Trophoblast cell (in vitro differentiated cells and primary cell): ENCODE measurements around the gene DPRX.

Experiments used
- DNase-seq, 2 donors: peaks; one replicate each; pipeline ENCODE4 v3.0.0-alpha.2; 2016
- H2AFZ ChIP-seq: 2 replicates; pipeline ENCODE4 v1.6.1; 2013; ENCODE audit warnings: low read length, moderate library complexity, mild to moderate bottlenecking; ENCODE audit not compliant: insufficient read depth, poor library complexity
- H2AK5ac ChIP-seq: 2 replicates; pipeline ENCODE4 v1.6.1; 2013; ENCODE audit warnings: mild to moderate bottlenecking, low read length
- H2BK120ac ChIP-seq: 2 replicates; pipeline ENCODE4 v1.6.1; 2013; ENCODE audit warnings: low read length, mild to moderate bottlenecking, moderate library complexity; ENCODE audit not compliant: insufficient read depth, poor library complexity
- H2BK12ac ChIP-seq: 2 replicates; pipeline ENCODE4 v1.6.1; 2013; ENCODE audit warnings: mild to moderate bottlenecking, low read length, moderate library complexity
- H2BK5ac ChIP-seq: 2 replicates; pipeline ENCODE4 v1.6.1; 2013; ENCODE audit warnings: low read length, low read depth, moderate library complexity, mild to moderate bottlenecking; ENCODE audit not compliant: poor library complexity
- H3K14ac ChIP-seq: 2 replicates; pipeline ENCODE4 v1.6.1; 2013; ENCODE audit warnings: mild to moderate bottlenecking, low read length
- H3K18ac ChIP-seq: 2 replicates; pipeline ENCODE4 v1.6.1; 2013; ENCODE audit warnings: mild to moderate bottlenecking, low read length
- H3K23ac ChIP-seq: 2 replicates; pipeline ENCODE4 v1.6.1; 2013; ENCODE audit warnings: low read length
- H3K27ac ChIP-seq: 2 replicates; pipeline ENCODE4 v1.5.1; 2013; ENCODE audit warnings: low read depth, mild to moderate bottlenecking, inconsistent platforms, low read length, moderate library complexity
- H3K27me3 ChIP-seq: 2 replicates; pipeline ENCODE4 v1.6.1; 2013; ENCODE audit warnings: inconsistent platforms, mild to moderate bottlenecking, low read length, moderate library complexity; ENCODE audit not compliant: insufficient read depth
- H3K36me3 ChIP-seq, 2 experiments: 1 replicate in 1 of 2; 2 replicates in 1 of 2; pipeline ENCODE4 v1.6.1; 2013; ENCODE audit warnings: low read length in 2 of 2, mild to moderate bottlenecking in 2 of 2, moderate library complexity in 1 of 2; ENCODE audit not compliant: insufficient read depth in 2 of 2, control insufficient read depth in 1 of 2
- H3K4ac ChIP-seq: 2 replicates; pipeline ENCODE4 v1.6.1; 2013; ENCODE audit warnings: low read depth, mild to moderate bottlenecking, low read length, moderate library complexity
- H3K4me1 ChIP-seq, 2 experiments: 1 replicate in 1 of 2; 2 replicates in 1 of 2; pipeline ENCODE4 v1.6.1; 2013; ENCODE audit warnings: low read length in 2 of 2, mild to moderate bottlenecking in 2 of 2, moderate library complexity in 1 of 2; ENCODE audit not compliant: insufficient read depth in 2 of 2, control insufficient read depth in 1 of 2
- H3K4me2 ChIP-seq: 2 replicates; pipeline ENCODE4 v1.6.1; 2013; ENCODE audit warnings: inconsistent platforms, mild to moderate bottlenecking, low read length, moderate library complexity
- H3K4me3 ChIP-seq: 2 replicates; pipeline ENCODE4 v1.5.1; 2013; ENCODE audit warnings: mild to moderate bottlenecking, low read depth, low read length, inconsistent platforms
- H3K79me1 ChIP-seq: one replicate; pipeline ENCODE4 v1.6.1; 2013; ENCODE audit warnings: low read length
- H3K79me2 ChIP-seq: 2 replicates; pipeline ENCODE4 v1.6.1; 2013; ENCODE audit warnings: low read length, mild to moderate bottlenecking; ENCODE audit not compliant: control insufficient read depth, insufficient read depth, poor library complexity
- H3K9ac ChIP-seq: 2 replicates; pipeline ENCODE4 v1.6.1; 2013; ENCODE audit warnings: mild to moderate bottlenecking, low read length
- H3K9me3 ChIP-seq: 2 replicates; pipeline ENCODE4 v1.6.1; 2013; ENCODE audit warnings: low read depth, mild to moderate bottlenecking, control low read depth, inconsistent platforms, low read length; ENCODE audit not compliant: insufficient read depth
- H4K12ac ChIP-seq: 2 replicates; pipeline ENCODE4 v1.6.1; 2013; ENCODE audit warnings: low read depth, mild to moderate bottlenecking, low read length, moderate library complexity
- H4K8ac ChIP-seq: 2 replicates; pipeline ENCODE4 v1.6.1; 2013; ENCODE audit warnings: low read depth, mild to moderate bottlenecking, low read length, moderate library complexity
- H4K91ac ChIP-seq: one replicate; pipeline ENCODE4 v1.6.1; 2013; ENCODE audit warnings: low read depth, mild to moderate bottlenecking, low read length, moderate library complexity
- WGBS: extraction: QIAGEN DNeasy Blood & Tissue Kit; methylation state at CpG from one replicate; pipeline ENCODE4 v1.1.7; 2013; ENCODE audit warnings: missing lambda C conversion rate; ENCODE audit not compliant: insufficient read length, insufficient coverage; ENCODE audit errors: extremely low coverage; 5-methylcytosine and 5-hydroxymethylcytosine counted together

DPRX gene

DNA sequence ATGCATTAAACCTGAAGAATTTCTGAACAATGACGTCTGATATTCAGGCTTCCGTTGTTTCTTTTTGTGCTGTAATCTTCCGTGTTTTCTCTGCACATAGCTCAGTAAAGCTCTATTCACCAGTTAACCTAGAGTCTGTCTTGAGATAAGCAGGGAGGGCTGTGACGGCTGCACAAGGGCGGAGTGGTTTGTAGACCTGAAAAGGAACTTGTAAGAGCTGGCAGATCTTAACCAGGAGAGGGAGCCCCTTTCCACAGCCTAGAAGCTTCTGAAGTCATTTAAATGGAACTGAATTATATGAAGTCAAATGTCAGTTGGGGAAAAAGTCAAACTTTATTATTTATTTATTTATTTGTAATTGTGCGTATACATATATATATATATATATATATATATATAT is 27.5 kb downstream of the DPRX start:
- peak; percentile 91 to 93 for DNase-seq
- no peak overlapping the region for H3K18ac ChIP-seq
- H2AFZ ChIP-seq: no peak overlapping the region
- peaks cover 11% of the 10 kb centered on the region for H3K9me3 ChIP-seq
- no peak overlapping the region for H3K9ac ChIP-seq
- no peak overlapping the region for H2AK5ac ChIP-seq
- no peak overlapping the region for H2BK12ac ChIP-seq
- H3K23ac ChIP-seq: no peak overlapping the region
- H4K91ac ChIP-seq: no peak overlapping the region
- H3K36me3 ChIP-seq: peaks cover 5 to 8% of the 10 kb centered on the region in 2 experiments
- H2BK5ac ChIP-seq: peak overlapping the region; percentile 91
- peak overlapping the region; percentile 89 for H2BK120ac ChIP-seq
- H3K4me1 ChIP-seq: peaks cover 16 to 17% of the 10 kb centered on the region in 2 experiments
- H3K27ac ChIP-seq: peak overlapping the region; percentile 80
- no peak overlapping the region for H3K4ac ChIP-seq
- no CpG with 5 or more reads among the region's 6 CpGs for WGBS
- peak overlapping the region; percentile 82 for H4K8ac ChIP-seq
- no peak overlapping the region for H3K14ac ChIP-seq
- peaks cover 30% of the 10 kb centered on the region for H3K79me1 ChIP-seq
- H3K27me3 ChIP-seq: no peaks in the 10 kb centered on the region
- H3K4me3 ChIP-seq: no peak overlapping the region
- no peak overlapping the region for H3K4me2 ChIP-seq
- no peaks in the 10 kb centered on the region for H3K79me2 ChIP-seq
- H4K12ac ChIP-seq: no peak overlapping the region

DNA sequence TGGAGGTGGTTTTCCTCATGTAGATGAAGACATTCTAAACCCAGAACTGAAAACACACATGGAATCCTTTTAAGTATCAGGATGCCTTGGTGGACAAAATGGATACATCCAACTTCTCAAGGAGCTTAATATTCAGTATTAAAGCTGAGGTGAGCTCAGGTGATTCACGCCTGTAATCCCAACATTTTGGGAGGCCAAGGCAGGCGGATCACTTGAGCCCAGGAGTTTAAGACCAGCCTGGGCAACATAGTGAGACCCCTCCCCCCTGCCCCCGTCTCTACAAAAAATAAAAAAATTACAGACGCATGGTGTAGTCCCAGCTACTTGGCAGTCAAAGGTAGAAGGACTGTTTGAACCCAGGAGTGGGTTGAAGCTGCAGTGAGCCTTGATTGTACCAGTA is 28.8 kb downstream of the DPRX start:
- peaks cover 4 to 6% of the 10 kb centered on the region in 2 experiments for H3K36me3 ChIP-seq
- H3K9me3 ChIP-seq: peaks cover 8% of the 10 kb centered on the region
- H2BK5ac ChIP-seq: peak overlapping the region; percentile 26
- no CpG with 5 or more reads among the region's 4 CpGs for WGBS
- peaks cover 30% of the 10 kb centered on the region for H3K79me1 ChIP-seq
- DNase-seq: no peak
- H3K9ac ChIP-seq: no peak overlapping the region
- H3K18ac ChIP-seq: no peak overlapping the region
- H3K4me3 ChIP-seq: no peak overlapping the region
- H2AK5ac ChIP-seq: no peak overlapping the region
- peaks cover 16 to 17% of the 10 kb centered on the region in 2 experiments for H3K4me1 ChIP-seq
- H2AFZ ChIP-seq: no peak overlapping the region
- H2BK120ac ChIP-seq: peak overlapping the region; percentile 41
- H4K91ac ChIP-seq: peak overlapping the region; percentile 64
- no peak overlapping the region for H3K14ac ChIP-seq
- peak overlapping the region; percentile 75 for H3K27ac ChIP-seq
- no peak overlapping the region for H4K12ac ChIP-seq
- H3K27me3 ChIP-seq: no peaks in the 10 kb centered on the region
- H2BK12ac ChIP-seq: peak overlapping the region; percentile 72
- H3K23ac ChIP-seq: no peak overlapping the region
- no peaks in the 10 kb centered on the region for H3K79me2 ChIP-seq
- H3K4me2 ChIP-seq: no peak overlapping the region
- no peak overlapping the region for H3K4ac ChIP-seq
- no peak overlapping the region for H4K8ac ChIP-seq

DNA sequence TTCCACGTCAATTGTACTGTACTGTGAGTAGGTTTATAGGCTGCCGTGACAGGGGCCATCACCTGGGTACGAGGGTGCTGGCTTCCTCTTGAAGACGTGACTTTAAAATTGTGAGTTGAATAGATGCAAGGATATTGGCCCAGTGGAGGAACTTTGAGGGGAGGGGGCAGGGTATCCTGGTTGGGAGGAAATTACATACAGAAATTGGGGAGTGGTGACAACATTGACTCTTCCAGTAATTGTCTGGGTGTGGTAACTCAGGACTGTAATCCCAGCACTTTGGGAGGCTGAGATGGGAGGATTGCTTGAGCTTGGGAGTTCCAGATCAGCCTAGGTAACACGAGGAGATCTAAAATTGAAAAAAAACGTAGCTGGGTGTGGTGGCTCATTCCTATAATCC is 30.4 kb downstream of the DPRX start:
- peak; percentile 32 to 46 for DNase-seq
- no peak overlapping the region for H3K9ac ChIP-seq
- no peak overlapping the region for H3K14ac ChIP-seq
- peak overlapping the region; percentile 23 for H2BK5ac ChIP-seq
- H2BK12ac ChIP-seq: peak overlapping the region; percentile 78
- no peak overlapping the region for H3K4me3 ChIP-seq
- H2AFZ ChIP-seq: peak overlapping the region; percentile 33
- no peaks in the 10 kb centered on the region for H3K27me3 ChIP-seq
- H3K4me1 ChIP-seq: peaks cover 15 to 19% of the 10 kb centered on the region in 2 experiments
- peaks cover 28% of the 10 kb centered on the region for H3K79me1 ChIP-seq
- H2AK5ac ChIP-seq: no peak overlapping the region
- WGBS: no CpG with 5 or more reads among the region's 6 CpGs
- no peaks in the 10 kb centered on the region for H3K36me3 ChIP-seq
- no peak overlapping the region for H3K23ac ChIP-seq
- H3K4ac ChIP-seq: no peak overlapping the region
- H3K79me2 ChIP-seq: no peaks in the 10 kb centered on the region
- peak overlapping the region; percentile 74 for H4K91ac ChIP-seq
- no peak overlapping the region for H3K4me2 ChIP-seq
- H3K18ac ChIP-seq: no peak overlapping the region
- no peak overlapping the region for H4K8ac ChIP-seq
- no peak overlapping the region for H3K27ac ChIP-seq
- no peak overlapping the region for H4K12ac ChIP-seq
- peaks cover 1% of the 10 kb centered on the region for H3K9me3 ChIP-seq
- peak overlapping the region; percentile 25 for H2BK120ac ChIP-seq

DNA sequence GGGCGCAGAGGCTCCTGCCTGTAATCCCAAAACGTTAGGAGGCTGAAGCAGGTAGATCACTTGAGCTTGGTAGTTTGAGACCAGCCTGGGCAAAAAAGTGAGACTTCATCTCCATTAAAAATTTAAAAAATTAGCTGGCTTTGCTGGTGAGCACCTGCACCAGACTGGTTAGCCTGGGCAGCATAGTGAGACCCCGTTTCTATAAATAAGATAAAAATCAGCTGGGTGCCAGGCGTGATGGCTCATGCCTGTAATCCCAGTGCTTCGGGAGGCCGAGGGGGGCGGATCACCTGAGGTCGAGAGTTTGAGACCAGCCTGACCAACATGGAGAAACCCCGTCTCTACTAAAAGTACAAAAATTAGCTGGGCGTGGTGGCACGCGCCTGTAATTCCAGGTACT is 32.4 kb downstream of the DPRX start:
- no peak overlapping the region for H3K18ac ChIP-seq
- H2AFZ ChIP-seq: no peak overlapping the region
- no peak overlapping the region for H2BK12ac ChIP-seq
- H2BK5ac ChIP-seq: no peak overlapping the region
- no CpG with 5 or more reads among the region's 12 CpGs for WGBS
- no peak for DNase-seq
- H3K4me1 ChIP-seq: peaks cover 3 to 8% of the 10 kb centered on the region in 2 experiments
- H3K9me3 ChIP-seq: no peaks in the 10 kb centered on the region
- H3K4ac ChIP-seq: no peak overlapping the region
- H3K4me2 ChIP-seq: no peak overlapping the region
- no peak overlapping the region for H4K8ac ChIP-seq
- H3K79me1 ChIP-seq: peaks cover 14% of the 10 kb centered on the region
- no peaks in the 10 kb centered on the region for H3K36me3 ChIP-seq
- H4K12ac ChIP-seq: no peak overlapping the region
- H3K4me3 ChIP-seq: no peak overlapping the region
- no peak overlapping the region for H3K9ac ChIP-seq
- no peak overlapping the region for H4K91ac ChIP-seq
- no peaks in the 10 kb centered on the region for H3K79me2 ChIP-seq
- no peak overlapping the region for H3K27ac ChIP-seq
- H2BK120ac ChIP-seq: no peak overlapping the region
- no peak overlapping the region for H3K23ac ChIP-seq
- H2AK5ac ChIP-seq: no peak overlapping the region
- H3K27me3 ChIP-seq: no peaks in the 10 kb centered on the region
- no peak overlapping the region for H3K14ac ChIP-seq
